Endothelial cell of umbilical vein (primary cell): ENCODE results near the gene DAAM1. TPM values are rescaled to one million over a fixed set of nuclear protein-coding genes. Genes with fewer than 3 reads are reported as not detected.

ENCODE experiments used
- BruUV-seq: library from RNA; stranded (reverse); fragments of 400-500 nt; replicated peaks from 2 replicates; lab custom pipeline; 2021; lab: Mats Ljungman, UMichigan
- CTCF ChIA-PET: fragments of 300-600, 350-600 bp; sonication (Branson Sonifier 250); formaldehyde crosslinking; loops from one replicate; lab custom pipeline; 2021; ENCODE audit warnings: antibody characterized with exemption, inconsistent platforms; lab: Charles Lee
- POLR2A ChIA-PET: fragments of 300-600, 350-600 bp; sonication (Branson Sonifier 250); formaldehyde crosslinking; loops from one replicate; lab custom pipeline; 2021; ENCODE audit warnings: antibody characterized with exemption, inconsistent platforms; lab: Charles Lee
- DNase-seq: peaks from one replicate; pipeline ENCODE4 v3.0.0-alpha.2; 2011; ENCODE audit warnings: low read depth, low spot score
- FAIRE-seq: peaks from 2 replicates; lab custom pipeline; 2011; peaks lifted over from hg19 to GRCh38; lab: Jason Lieb, UNC
- H2AFZ ChIP-seq: 2 replicates; pipeline ENCODE4 v1.6.0; 2012; ENCODE audit warnings: low read depth, low read length, control low read depth, inconsistent platforms
- H3K27ac ChIP-seq: 2 replicates; pipeline ENCODE4 v1.5.1; 2011; ENCODE audit warnings: low read depth, mild to moderate bottlenecking, control low read depth, low read length, moderate library complexity; ENCODE audit not compliant: insufficient read depth
- H3K27me3 ChIP-seq, 2 experiments: 2 replicates each; pipeline versions ENCODE4 v1.6.0 to v1.6.1; 2011; ENCODE audit warnings: low read length in 2 of 2, mixed read lengths in 1 of 2; ENCODE audit not compliant: control insufficient read depth in 2 of 2, insufficient read depth in 2 of 2
- H3K36me3 ChIP-seq, 2 experiments: 2 replicates in 1 of 2; 3 replicates in 1 of 2; pipeline ENCODE4 v1.5.1; 2011; ENCODE audit warnings: low read length in 2 of 2, mild to moderate bottlenecking in 1 of 2, moderate library complexity in 1 of 2; ENCODE audit not compliant: control insufficient read depth in 2 of 2, insufficient read depth in 2 of 2; ENCODE audit errors: extremely low read depth in 1 of 2
- H3K4me1 ChIP-seq: 3 replicates; pipeline ENCODE4 v1.5.1; 2011; ENCODE audit warnings: mild to moderate bottlenecking, low read length; ENCODE audit not compliant: control insufficient read depth, insufficient read depth; ENCODE audit errors: extremely low read depth
- H3K4me2 ChIP-seq: 2 replicates; pipeline ENCODE4 v1.6.1; 2011; ENCODE audit warnings: low read length, control low read depth, mixed read lengths; ENCODE audit not compliant: insufficient read depth
- H3K4me3 ChIP-seq, 3 experiments: fragments of 200-600 bp in 1 of 3; sonication (generic), shearing (Covaris generic) in 1 of 3; replicated peaks in 1 of 3; 2 replicates each; pipeline ENCODE4 v1.5.1; 2011 to 2016; ENCODE audit warnings: control low read depth in 3 of 3, low read length in 3 of 3, mild to moderate bottlenecking in 2 of 3, inconsistent platforms in 1 of 3, low read depth in 1 of 3, moderate library complexity in 1 of 3; ENCODE audit not compliant: insufficient read depth in 1 of 3
- H3K79me2 ChIP-seq: 2 replicates; pipeline ENCODE4 v1.6.0; 2012; ENCODE audit warnings: low read length, inconsistent platforms; ENCODE audit not compliant: control insufficient read depth, insufficient read depth
- H3K9ac ChIP-seq: replicated peaks from 2 replicates; pipeline ENCODE3; 2011; ENCODE audit warnings: low read length, control low read depth; ENCODE audit not compliant: insufficient read depth; ENCODE audit errors: extremely low read depth
- H3K9me1 ChIP-seq: replicated peaks from 3 replicates; pipeline ENCODE4 v1.6.0; 2011; ENCODE audit warnings: mild to moderate bottlenecking, low read length; ENCODE audit not compliant: control insufficient read depth, insufficient read depth; ENCODE audit errors: extremely low read depth
- H3K9me3 ChIP-seq: replicated peaks from 2 replicates; pipeline ENCODE4 v1.5.1; 2012; ENCODE audit warnings: low read length, inconsistent platforms; ENCODE audit not compliant: control insufficient read depth, insufficient read depth
- H4K20me1 ChIP-seq: replicated peaks from 2 replicates; pipeline ENCODE3; 2011; ENCODE audit warnings: mild to moderate bottlenecking, low read length; ENCODE audit not compliant: control insufficient read depth, insufficient read depth; ENCODE audit errors: extremely low read depth
- EZH2 ChIP-seq: IDR thresholded peaks from 2 replicates; pipeline ENCODE4 v1.6.1; 2012; ENCODE audit warnings: borderline replicate concordance, low read depth, mild to moderate bottlenecking, moderate library complexity, low read length, inconsistent platforms; ENCODE audit not compliant: severe bottlenecking
- FOS ChIP-seq: IDR thresholded peaks from 2 replicates; pipeline ENCODE4 v1.6.1; 2011; ENCODE audit warnings: mild to moderate bottlenecking, low read length, moderate library complexity, borderline replicate concordance; ENCODE audit not compliant: insufficient read depth
- GATA2 ChIP-seq: IDR thresholded peaks from 2 replicates; pipeline ENCODE4 v1.7.0; 2011; ENCODE audit warnings: low read depth, mild to moderate bottlenecking, moderate library complexity, mixed read lengths, low read length; ENCODE audit not compliant: insufficient read length, insufficient read depth
- JUN ChIP-seq: IDR thresholded peaks from 2 replicates; pipeline ENCODE4 v1.6.1; 2011; ENCODE audit warnings: borderline replicate concordance, low read depth; ENCODE audit not compliant: insufficient read length, insufficient read depth
- MAX ChIP-seq: IDR thresholded peaks from 2 replicates; pipeline ENCODE4 v1.6.1; 2011; ENCODE audit not compliant: insufficient read depth, insufficient read length
- MYC ChIP-seq: IDR thresholded peaks from one replicate; pipeline ENCODE4 v1.6.1; 2011; ENCODE audit warnings: mild to moderate bottlenecking, low read depth, low read length
- POLR2A ChIP-seq: IDR thresholded peaks from 2 replicates; pipeline ENCODE4 v1.6.1; 2012; ENCODE audit warnings: low read depth, mild to moderate bottlenecking, control low read depth, low read length
- POLR2AphosphoS5 ChIP-seq: IDR thresholded peaks from 2 replicates; pipeline ENCODE4 v1.6.1; 2012; ENCODE audit warnings: low read depth, mild to moderate bottlenecking, control low read depth, low read length, moderate library complexity; ENCODE audit not compliant: insufficient read depth
- dilution Hi-C: fragments of 300-500 bp; cut with MboI; formaldehyde crosslinking; loops from one replicate; pipeline ENCODE4 v1.15.0; 2019; ENCODE audit warnings: low sequenced_read_pairs; ENCODE audit not compliant: extremely low pct_ligation_motif_present
- intact Hi-C: fragments of 100-400 bp; cut with micrococcal nuclease; formaldehyde crosslinking; loops from one replicate; pipeline ENCODE4 v1.10.0; 2022
- polyA plus RNA-seq, 4 experiments: library from polyadenylated mRNA; depleted of rRNA in 3 of 4; stranded (reverse) in 3 of 4; unstranded in 1 of 4; fragments of >200 nt; gene quantifications; 2 replicates each; pipeline versions ENCODE4 v1.2.1 to v1.2.3, GENCODE V29; 2011 to 2012; ENCODE audit warnings: missing spikeins in 1 of 4
- total RNA-seq: library from RNA; stranded (reverse); gene quantifications from 2 replicates; pipeline ENCODE4 v1.2.3, GENCODE V29; 2021
- TF ChIP-seq, protein P1 (sequence below), 2 donors: IDR thresholded peaks; 1 replicate in 1 of 2; 2 replicates in 1 of 2; pipeline ENCODE4 v1.5.1; 2011; ENCODE audit warnings: low read length in 2 of 2, mild to moderate bottlenecking in 2 of 2, moderate library complexity in 2 of 2, control low read depth in 1 of 2, inconsistent platforms in 1 of 2, low read depth in 1 of 2; ENCODE audit not compliant: insufficient read depth in 1 of 2; ENCODE audit errors: extremely low read depth in 1 of 2

Gene DAAM1
- total and polyA plus RNA-seq, 2 donors (not counting 3 experiments of a cell fraction or from before 2014, with no cell fraction given), result 10.2 to 25.3 TPM

DNA sequence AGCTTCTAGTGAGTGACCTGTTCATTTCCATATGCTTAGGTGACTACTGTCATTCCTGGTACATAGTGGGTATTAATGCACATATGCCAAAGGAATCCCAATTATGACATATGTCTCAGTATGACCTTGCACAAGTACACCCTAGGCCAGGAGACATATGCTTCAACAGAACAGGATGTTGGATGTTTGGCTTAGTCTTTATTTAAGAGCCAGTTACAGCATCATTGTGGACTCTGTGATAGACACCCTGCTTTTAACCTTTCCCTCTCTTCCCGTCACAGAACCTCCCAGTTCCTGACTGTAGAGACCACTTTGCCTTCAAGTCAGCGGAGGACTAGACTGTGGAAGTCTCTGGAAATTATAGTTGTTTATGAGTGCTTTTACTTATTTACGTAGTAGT lies 72.9 kb downstream of the DAAM1 start:
- intact Hi-C loops, result loop anchor here (5.0 kb wide), 1 partner anchor 146 kb away; no protein-coding TSS in a partner anchor
- no peak for TF ChIP-seq EZH2
- no peak for TF ChIP-seq MYC
- TF ChIP-seq JUN, result no peak
- no peak for TF ChIP-seq MAX
- no peak for TF ChIP-seq POLR2AphosphoS5
- no peak for TF ChIP-seq GATA2
- TF ChIP-seq POLR2A, result no peak
- TF ChIP-seq FOS, result no peak
- TF ChIP-seq, protein P1, sequence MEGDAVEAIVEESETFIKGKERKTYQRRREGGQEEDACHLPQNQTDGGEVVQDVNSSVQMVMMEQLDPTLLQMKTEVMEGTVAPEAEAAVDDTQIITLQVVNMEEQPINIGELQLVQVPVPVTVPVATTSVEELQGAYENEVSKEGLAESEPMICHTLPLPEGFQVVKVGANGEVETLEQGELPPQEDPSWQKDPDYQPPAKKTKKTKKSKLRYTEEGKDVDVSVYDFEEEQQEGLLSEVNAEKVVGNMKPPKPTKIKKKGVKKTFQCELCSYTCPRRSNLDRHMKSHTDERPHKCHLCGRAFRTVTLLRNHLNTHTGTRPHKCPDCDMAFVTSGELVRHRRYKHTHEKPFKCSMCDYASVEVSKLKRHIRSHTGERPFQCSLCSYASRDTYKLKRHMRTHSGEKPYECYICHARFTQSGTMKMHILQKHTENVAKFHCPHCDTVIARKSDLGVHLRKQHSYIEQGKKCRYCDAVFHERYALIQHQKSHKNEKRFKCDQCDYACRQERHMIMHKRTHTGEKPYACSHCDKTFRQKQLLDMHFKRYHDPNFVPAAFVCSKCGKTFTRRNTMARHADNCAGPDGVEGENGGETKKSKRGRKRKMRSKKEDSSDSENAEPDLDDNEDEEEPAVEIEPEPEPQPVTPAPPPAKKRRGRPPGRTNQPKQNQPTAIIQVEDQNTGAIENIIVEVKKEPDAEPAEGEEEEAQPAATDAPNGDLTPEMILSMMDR (IDR thresholded peaks at IDR 0.05; ENCODE audit: extremely low read depth in 1 of 2, insufficient read depth in 1 of 2, low read depth in 1 of 2, low read length in 2 of 2), result no peak
- FAIRE-seq, result no peak

More for the DNA sequence above, 72.9 kb downstream of the DAAM1 start:
- H3K4me1 ChIP-seq, result peaks cover 8% of the 10 kb centered on the region
- H3K4me2 ChIP-seq, result no peak overlapping the region
- ChIA-PET POLR2A (no interaction called here), CTCF (no interaction called here)
- no peaks in the 10 kb centered on the region for H3K9me3 ChIP-seq
- H3K27ac ChIP-seq, result no peak overlapping the region
- H3K9ac ChIP-seq, result no peak overlapping the region
- no peak for DNase-seq
- H3K9me1 ChIP-seq, result no peaks in the 10 kb centered on the region
- no peak overlapping the region for H2AFZ ChIP-seq
- H4K20me1 ChIP-seq, result no peaks in the 10 kb centered on the region
- dilution Hi-C loops, result no loop called here
- no peaks in the 10 kb centered on the region for H3K36me3 ChIP-seq
- peaks cover 10% of the 10 kb centered on the region for H3K79me2 ChIP-seq
- no peaks in the 10 kb centered on the region for H3K27me3 ChIP-seq
- H3K4me3 ChIP-seq, result no peak overlapping the region
- BruUV-seq, result no TSS peak
